HL-60 (cell line): ENCODE data around the gene FREM3.

Experiments
- DNase-seq, 2 experiments: peaks; one replicate each; pipeline ENCODE4 v3.0.0-alpha.2; 2010 to 2020; ENCODE audit warnings: low read depth in 1 of 2, low spot score in 1 of 2
- H3K27ac ChIP-seq: fragments of 250-450 bp; sonication (Bioruptor Pico); replicated peaks from 2 replicates; pipeline ENCODE4 v1.5.1; 2020; ENCODE audit warnings: mild to moderate bottlenecking, moderate library complexity
- H3K27me3 ChIP-seq: fragments of 250-450 bp; sonication (Bioruptor Pico); 2 replicates; pipeline ENCODE4 v1.5.1; 2021; ENCODE audit warnings: mild to moderate bottlenecking, moderate library complexity; ENCODE audit not compliant: insufficient read depth, poor library complexity, severe bottlenecking
- H3K4me3 ChIP-seq: replicated peaks from 2 replicates; pipeline ENCODE4 v1.5.1; 2011; ENCODE audit warnings: mild to moderate bottlenecking, control low read depth, low read length; ENCODE audit not compliant: insufficient read depth
- GABPA ChIP-seq: IDR thresholded peaks from 2 replicates; pipeline ENCODE4 v1.6.1; 2012; ENCODE audit warnings: low read depth
- POLR2AphosphoS5 ChIP-seq: IDR thresholded peaks from 2 replicates; pipeline ENCODE4 v1.6.1; 2012; ENCODE audit warnings: low read depth
- SPI1 ChIP-seq: IDR thresholded peaks from 2 replicates; pipeline ENCODE4 v1.6.1; 2012; ENCODE audit warnings: low read depth, mild to moderate bottlenecking, borderline replicate concordance
- TF ChIP-seq, protein P1 (sequence below): IDR thresholded peaks from 2 replicates; pipeline ENCODE4 v1.6.1; 2012; ENCODE audit warnings: low read depth; ENCODE audit not compliant: insufficient replicate concordance
- TF ChIP-seq, protein P2 (sequence below): IDR thresholded peaks from one replicate; pipeline ENCODE4 v1.5.1; 2011; ENCODE audit warnings: low read length, control low read depth, inconsistent platforms; ENCODE audit not compliant: insufficient read depth

FREM3 gene

DNA sequence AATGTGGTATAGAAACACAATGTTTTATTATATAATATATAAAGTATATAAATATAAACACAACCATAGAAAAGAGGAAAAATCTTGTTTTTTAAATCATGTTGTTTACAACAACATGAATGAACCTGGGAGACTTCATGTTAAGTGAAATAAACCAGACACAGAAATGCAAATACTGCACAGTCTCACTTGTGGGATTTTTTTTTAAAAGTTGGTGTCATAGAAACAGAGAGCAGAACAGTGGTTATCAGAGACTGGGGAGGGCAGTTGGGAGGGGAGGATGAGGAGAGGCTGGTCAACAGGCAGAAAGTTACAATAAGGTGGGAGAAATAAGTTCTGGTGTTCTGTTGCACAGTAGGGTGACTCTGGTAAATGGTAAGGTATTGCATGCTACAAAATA is 57.1 kb downstream of the FREM3 start:
- no peak overlapping the region for H3K27ac ChIP-seq
- no peak overlapping the region for H3K4me3 ChIP-seq
- H3K27me3 ChIP-seq, result no peaks in the 10 kb centered on the region
- DNase-seq, result no peak
- TF ChIP-seq GABPA (no peak), POLR2AphosphoS5 (no peak), SPI1 (no peak)
- TF ChIP-seq, protein P1, sequence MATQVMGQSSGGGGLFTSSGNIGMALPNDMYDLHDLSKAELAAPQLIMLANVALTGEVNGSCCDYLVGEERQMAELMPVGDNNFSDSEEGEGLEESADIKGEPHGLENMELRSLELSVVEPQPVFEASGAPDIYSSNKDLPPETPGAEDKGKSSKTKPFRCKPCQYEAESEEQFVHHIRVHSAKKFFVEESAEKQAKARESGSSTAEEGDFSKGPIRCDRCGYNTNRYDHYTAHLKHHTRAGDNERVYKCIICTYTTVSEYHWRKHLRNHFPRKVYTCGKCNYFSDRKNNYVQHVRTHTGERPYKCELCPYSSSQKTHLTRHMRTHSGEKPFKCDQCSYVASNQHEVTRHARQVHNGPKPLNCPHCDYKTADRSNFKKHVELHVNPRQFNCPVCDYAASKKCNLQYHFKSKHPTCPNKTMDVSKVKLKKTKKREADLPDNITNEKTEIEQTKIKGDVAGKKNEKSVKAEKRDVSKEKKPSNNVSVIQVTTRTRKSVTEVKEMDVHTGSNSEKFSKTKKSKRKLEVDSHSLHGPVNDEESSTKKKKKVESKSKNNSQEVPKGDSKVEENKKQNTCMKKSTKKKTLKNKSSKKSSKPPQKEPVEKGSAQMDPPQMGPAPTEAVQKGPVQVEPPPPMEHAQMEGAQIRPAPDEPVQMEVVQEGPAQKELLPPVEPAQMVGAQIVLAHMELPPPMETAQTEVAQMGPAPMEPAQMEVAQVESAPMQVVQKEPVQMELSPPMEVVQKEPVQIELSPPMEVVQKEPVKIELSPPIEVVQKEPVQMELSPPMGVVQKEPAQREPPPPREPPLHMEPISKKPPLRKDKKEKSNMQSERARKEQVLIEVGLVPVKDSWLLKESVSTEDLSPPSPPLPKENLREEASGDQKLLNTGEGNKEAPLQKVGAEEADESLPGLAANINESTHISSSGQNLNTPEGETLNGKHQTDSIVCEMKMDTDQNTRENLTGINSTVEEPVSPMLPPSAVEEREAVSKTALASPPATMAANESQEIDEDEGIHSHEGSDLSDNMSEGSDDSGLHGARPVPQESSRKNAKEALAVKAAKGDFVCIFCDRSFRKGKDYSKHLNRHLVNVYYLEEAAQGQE, result no peak
- TF ChIP-seq, protein P2, sequence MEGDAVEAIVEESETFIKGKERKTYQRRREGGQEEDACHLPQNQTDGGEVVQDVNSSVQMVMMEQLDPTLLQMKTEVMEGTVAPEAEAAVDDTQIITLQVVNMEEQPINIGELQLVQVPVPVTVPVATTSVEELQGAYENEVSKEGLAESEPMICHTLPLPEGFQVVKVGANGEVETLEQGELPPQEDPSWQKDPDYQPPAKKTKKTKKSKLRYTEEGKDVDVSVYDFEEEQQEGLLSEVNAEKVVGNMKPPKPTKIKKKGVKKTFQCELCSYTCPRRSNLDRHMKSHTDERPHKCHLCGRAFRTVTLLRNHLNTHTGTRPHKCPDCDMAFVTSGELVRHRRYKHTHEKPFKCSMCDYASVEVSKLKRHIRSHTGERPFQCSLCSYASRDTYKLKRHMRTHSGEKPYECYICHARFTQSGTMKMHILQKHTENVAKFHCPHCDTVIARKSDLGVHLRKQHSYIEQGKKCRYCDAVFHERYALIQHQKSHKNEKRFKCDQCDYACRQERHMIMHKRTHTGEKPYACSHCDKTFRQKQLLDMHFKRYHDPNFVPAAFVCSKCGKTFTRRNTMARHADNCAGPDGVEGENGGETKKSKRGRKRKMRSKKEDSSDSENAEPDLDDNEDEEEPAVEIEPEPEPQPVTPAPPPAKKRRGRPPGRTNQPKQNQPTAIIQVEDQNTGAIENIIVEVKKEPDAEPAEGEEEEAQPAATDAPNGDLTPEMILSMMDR, result no peak

DNA sequence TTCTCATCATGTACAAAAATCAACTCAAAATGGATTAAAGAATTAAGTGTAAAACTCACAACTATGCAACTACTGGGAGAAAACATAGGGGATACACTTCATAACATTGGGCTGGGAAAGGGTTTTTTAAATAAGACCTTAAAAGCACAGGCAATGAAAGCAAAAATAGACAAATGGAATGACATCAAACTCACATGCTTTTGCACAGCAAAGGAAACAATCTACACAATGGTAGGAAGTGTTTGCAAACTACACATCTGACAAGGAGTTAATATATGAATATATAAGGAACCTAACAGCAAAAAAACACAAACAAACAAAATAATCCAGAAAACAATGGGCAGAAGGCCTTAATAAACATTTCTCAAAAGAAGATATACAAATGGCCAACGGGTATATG is 57.9 kb downstream of the FREM3 start:
- Histone ChIP-seq H3K27ac (no peak overlapping the region), H3K4me3 (no peak overlapping the region), H3K27me3 (no peaks in the 10 kb centered on the region)
- no peak for DNase-seq
- TF ChIP-seq GABPA (no peak), SPI1 (no peak)

DNA sequence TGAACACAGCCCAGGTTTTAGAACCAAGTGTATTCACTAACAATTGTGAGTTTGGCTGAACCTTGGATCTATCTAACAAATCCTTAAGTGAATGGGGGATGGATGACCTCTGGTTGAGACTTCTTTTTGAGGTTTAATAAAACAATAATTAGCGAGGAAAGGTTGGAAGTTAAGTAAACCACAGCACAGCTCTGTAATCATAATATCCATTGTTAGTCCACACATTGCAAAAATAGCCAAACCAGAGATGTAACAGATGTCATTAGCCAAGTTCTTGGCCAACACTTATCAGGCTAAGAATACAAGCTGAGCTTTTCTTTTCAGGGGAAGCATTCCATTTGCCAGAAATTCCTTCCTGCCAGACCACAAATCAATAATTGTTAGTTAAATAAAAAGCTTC is 59.1 kb downstream of the FREM3 start:
- DNase-seq, result no peak
- no peaks in the 10 kb centered on the region for H3K27me3 ChIP-seq
- H3K27ac ChIP-seq, result no peak overlapping the region
- TF ChIP-seq SPI1 (no peak), POLR2AphosphoS5 (no peak), GABPA (no peak)
- TF ChIP-seq, protein P1, result no peak
- TF ChIP-seq, protein P2, result no peak
- H3K4me3 ChIP-seq, result no peak overlapping the region

DNA sequence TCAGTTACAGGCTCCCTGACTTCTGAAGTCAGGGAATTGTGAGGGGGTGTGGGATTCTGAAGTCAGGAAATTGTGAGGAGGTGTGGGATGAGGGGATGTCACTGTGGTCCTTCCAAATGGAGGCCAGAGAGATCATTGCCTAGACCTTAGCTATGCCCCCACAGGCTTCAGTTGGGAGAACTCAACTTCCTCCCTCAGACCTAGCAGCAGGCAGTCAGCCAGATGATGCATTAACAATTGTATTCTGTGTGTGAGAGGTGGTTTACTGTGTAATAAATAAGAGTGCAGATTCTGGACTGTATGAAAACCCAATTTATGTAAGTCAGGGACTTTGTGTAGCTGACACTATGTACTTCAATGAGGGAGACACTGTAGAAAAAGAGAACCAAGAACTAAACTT is 65.7 kb downstream of the FREM3 start:
- TF ChIP-seq, protein P1, result no peak
- no peak for TF ChIP-seq SPI1
- TF ChIP-seq GABPA, result no peak
- TF ChIP-seq, protein P2, result no peak
- TF ChIP-seq POLR2AphosphoS5, result no peak
- Histone ChIP-seq H3K27me3 (no peaks in the 10 kb centered on the region), H3K27ac (no peak overlapping the region), H3K4me3 (no peak overlapping the region)
- no peak for DNase-seq
